Embryonic facial prominence (tissue), 1 donor: Measurements from ENCODE around the gene HEBP1.

ENCODE experiments used
- DNase-seq: peaks from one replicate; pipeline ENCODE4 v3.0.0-alpha.2; 2016; ENCODE audit errors: extremely low spot score

HEBP1 gene

DNA sequence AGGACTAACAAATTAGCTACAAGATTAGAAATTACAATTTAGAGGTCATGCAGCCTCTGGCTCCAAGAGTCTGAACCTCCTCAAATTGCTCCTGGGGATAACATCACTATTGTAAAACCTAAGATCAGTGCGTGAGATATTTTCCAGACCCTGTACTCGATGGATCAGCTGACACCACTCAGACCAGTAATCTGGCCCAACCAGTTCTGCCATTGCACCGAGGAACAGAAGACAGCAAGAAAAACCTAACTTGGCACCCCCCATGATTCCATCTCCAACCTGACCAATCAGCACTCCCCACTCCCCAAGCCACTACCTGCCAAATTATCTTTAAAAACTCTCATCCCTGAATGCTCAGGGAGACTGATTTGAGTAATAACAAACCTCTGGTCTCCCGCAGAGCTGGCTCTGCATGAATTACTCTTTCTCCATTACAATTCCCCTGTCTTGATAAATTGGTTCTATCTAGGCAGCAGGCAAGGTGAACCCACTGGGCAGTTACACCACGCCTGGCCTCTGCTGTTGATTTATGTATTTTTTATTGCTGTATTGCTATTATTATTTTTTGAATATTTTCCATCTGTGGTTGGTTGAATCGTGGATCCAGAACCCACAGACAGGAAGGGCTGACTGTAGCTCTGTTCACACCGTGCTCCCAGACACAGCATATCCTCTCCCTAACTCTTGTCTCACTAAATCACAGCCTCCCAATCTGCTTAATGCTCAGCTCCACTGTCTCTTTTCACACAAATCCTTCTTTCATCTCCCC lies 9.2 kb downstream of the HEBP1 start:
- DNase-seq, result no peak

DNA sequence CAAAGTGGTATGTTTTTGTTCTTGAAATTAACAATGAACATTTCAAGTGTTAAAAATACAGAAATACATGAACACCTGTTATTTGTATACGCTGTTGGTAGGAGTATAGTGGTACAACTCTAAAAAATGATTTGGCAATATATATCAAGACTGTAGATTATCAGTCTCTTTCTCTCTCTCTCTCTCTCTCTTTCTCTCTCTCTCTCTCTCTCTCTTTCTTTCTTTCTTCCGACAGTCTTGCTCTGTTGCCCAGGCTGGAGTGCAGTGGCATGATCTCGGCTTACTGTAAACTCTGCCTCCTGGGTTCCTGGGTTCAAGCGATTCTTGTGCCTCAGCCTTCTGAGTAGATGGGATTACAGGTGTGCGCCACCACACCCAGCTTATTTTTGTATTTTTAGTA lies 12.6 kb downstream of the HEBP1 start:
- DNase-seq, result no peak

DNA sequence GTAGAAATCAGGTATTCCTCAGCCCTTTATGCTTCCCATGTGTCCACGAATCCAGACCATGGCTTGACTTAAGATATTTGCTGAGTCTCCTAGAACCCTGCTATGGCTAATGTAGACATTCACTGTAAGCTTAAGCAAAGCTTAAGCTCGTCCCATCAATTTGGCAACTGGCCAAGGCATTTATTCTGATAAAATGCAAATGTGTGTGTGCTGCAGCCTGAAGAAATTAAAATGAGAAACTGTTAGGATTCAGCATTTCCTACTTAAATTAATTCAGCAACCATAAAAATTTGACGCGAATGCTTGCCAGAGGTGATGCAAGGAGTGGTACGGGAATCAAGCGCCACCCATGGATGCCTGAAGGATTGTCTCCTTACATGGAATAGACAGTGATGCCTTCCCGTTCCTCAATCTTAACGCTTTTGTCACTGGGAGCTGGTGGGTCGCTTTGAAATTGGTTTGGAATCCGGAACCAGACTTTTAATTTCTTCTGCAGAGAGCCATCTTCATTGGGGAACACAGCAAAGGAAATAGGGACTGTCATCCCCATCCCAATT lies 13.2 kb downstream of the HEBP1 start:
- no peak for DNase-seq

DNA sequence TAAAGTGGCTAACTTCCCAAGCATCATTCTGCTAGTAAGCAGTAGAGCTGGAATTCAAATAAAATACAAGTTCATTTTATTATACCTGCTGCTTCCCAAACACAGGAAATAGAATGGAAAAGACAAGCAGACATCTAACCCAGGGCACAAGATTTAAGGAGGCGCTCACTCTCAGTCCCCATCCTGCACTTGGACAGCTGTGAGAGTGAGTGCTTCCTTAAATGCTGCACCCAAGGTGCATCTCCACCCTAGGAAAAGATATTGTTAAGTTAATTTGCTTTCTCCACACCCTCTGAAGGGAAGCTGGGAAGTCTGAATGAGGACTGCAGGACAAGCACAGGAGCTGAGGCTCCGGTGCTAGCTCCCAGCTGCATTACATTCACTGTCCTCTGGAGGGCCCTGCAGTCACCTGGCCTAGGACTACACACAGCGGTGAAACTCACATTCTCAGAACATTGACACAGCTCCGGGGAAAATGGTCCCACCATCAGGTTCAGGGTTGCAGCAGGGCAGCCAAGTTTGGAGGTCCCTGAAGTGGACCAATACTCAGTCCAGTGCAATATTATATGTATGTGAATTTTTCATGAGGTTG lies 14.2 kb downstream of the HEBP1 start:
- no peak for DNase-seq

DNA sequence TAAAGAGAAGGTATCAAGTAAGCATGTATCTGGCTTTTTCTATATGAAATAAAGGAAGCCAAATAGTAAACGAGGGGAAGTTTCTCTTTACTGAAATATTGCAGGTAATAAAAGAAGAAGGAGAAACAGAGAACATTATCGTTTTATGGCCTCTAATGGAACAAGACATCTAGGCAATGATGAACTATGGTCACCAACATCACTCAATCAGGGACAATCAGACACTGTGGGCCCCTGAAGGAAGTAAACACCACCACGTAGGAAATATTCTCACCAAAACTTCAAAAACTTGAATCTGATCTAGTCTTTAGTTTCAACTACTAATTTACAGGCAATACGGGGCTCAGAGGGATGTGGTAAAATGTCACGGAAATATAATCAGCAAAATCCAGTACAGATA lies 15.9 kb downstream of the HEBP1 start:
- DNase-seq, result no peak

DNA sequence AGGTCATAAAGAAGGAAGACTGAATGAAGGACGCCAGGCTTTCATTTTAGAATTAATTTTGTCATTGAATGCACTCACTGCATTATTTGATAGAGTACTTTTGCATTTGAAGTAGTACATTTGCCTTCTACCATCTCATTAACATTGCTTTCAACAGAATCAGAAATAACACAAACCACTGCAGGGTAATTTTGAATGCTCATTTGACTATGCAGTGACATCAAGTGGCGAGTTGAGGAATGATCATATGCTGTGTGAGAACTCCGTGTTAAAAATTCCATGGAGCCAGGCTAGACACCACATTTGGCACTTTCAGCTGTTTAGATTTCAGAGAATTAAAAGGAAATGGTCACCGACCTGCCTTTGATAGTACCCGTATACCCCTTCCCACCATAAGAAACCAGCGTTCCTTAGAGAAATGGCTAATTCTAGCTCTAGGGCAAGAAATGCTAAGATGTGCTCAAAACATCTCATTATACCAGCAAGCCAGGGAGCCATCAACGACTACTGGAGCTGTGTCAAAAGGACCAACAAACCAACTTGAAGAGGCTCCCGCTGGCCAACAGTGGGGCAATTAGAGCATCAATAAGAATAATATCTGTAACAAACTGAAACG lies 16.5 kb downstream of the HEBP1 start:
- no peak for DNase-seq

DNA sequence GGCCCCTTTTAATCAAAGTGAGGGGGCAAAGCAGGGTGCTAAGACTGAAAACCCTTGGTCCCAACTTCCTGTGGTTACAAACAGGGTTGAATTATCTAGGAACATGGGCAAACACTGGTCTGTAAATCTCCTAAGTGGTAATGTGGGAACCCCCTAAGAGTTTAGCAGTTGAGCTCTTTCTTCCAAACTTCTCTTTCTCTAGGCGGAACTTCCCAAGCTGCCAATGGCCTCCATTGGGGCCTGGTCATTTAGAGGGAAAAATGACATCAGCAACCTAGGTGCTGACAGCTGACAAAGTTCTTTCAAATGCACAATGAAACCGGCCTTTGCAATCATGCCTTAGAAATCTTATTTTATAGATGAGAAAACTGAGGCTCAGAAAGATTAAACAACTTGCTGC lies 17.7 kb downstream of the HEBP1 start:
- no peak for DNase-seq

DNA sequence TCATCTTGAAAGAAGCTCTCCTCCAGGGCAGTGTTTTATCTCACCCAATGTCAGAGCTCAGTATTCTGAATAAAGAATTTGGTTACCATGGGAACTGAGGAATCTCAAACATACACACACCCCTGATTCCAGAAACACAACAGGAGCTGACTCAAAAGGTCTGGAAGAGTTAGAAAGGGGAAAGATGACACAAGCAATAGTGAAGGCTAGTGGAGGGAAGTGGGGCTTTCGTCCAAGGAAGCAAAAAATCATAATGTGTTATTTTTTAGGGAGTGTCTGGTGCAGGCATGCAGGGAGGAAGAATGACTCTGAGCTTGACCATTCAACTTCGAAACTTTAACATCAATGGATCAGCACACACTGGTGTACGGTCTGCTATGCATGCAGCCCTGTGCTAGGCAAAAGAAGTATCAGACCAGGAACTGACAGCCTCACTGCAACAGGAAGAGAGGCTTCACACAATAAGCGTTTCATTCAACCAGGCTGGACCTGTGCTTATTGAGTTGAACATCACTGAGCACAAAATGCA lies 20.3 kb downstream of the HEBP1 start:
- DNase-seq, result no peak

DNA sequence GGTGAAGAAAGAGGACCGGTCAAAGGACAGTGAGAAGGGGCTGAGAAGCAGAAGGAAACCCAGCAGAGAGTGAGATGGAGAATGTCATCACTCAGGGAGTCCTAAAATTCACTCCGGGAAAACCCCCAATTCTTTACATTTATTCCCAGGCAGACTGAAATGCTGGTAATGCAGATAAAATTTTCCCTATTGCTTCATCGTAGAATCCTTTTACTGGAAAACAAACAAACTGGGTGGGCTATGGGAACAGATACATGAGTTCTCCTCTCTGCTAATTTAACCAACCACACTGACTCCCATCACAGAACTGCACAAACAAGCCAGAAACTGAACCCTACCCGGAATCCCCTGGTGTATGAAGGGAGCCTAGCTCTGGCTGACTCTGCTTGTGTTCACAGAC lies 20.9 kb downstream of the HEBP1 start:
- no peak for DNase-seq

DNA sequence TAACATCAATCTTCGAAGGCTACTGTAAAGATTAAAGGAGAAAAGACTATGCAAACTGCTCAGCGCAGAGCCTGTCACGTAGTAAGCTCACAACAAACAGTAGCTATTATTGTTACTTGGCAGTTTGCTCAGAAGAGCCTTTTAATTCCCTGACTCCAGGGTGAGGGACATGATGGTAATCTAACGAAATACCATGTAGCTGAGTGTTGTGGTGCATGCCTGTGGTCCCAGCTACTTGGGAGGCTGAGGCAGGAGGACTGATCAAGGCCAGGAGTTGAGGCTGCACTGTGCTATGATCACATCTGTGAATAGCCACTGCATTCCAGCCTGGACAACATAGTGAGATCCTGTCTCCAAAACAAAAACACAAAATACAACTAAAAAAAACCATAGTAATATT lies 22.8 kb downstream of the HEBP1 start:
- DNase-seq, result no peak

DNA sequence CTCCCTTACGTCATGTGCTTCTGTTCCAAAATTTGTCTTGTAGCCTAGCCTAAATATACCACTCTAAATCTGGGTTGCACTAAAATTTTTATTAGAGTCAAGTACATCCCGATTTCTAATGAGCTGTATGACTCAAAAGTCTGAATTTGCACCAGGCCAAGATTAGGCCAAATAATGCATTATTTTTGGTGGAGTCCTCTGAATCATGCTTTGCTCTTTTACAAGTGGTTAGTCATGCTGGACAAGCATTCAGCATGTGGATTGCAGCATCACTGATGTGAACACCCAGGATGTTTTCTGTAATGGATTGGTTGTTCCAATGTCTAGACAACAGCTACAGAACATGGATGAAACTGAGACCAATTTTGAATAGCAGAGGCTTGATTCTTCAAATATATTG lies 23.7 kb downstream of the HEBP1 start:
- DNase-seq, result no peak

DNA sequence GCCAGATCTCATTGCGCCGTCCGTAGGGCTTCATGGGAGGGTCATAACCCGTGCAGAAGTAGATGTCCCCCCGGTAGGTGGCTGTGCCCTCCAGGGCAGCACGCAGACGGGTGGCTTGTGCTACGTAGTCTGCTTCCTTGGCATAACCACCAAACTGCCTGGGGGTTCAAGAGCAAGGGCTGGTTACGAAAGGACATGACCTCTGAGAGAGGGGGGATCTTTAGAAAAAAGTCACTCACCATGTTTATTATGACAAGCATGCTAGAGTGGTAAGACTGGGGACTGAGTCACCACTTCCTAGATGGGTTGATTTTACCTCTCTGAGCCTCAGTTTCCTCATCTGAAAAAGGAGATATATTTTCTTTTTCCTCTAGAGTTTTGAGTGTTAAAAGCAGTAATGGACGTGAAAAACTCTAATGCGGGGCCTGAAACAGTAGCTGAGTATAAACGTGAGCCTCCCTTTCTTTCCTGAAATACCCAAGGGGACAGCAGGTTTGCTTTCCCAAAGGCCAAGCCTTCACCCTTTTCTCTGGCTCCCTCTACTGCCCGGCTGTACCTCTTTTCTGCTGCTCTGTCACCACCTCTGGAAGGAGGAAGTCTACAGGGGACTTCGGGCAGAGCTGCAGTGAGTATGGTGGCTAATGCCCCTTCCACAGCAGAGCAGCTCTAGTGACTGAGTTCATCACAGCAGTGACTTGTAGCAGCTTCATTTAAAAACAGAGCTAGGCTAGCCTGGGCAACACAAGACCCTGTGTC lies 24.6 kb downstream of the HEBP1 start:
- DNase-seq, result no peak

DNA sequence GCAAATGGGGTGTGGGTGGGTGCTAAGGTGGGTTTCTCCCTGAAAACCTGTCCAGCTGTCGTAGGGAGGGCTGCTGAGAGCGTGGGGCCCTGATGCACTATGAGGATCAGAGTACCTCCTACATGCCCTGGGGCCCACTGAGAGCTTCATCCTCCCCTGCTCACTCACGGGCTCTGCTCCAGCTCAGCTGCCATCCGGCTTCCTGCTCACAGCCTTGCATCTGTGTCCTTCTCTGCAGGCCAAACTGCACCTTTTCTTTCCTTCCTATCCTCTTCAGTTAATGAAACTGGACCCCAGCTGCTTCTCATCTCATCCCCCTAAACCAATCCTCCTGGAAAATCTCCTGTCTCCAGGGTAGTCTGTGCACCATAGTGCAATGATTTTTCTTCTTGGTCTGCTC lies 25.9 kb downstream of the HEBP1 start:
- DNase-seq, result no peak

DNA sequence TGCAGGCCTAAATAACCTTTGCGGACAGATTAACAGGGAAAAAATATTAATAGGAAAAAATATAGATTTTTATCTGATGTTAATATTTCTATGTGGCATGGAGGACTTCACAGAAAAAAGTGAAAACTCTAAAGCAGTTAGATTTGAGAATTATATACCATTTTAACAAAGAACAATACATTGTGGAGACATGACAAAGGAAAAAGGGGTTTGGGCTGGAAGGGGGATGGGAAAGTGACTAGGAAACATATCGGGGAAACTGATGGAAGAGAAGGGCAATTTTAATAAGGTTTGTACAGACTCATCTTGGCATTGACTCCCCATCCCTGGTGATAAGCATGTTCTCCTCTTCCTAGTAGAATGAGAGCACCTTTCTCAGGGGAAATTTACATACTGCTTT lies 27.0 kb downstream of the HEBP1 start:
- DNase-seq, result no peak

DNA sequence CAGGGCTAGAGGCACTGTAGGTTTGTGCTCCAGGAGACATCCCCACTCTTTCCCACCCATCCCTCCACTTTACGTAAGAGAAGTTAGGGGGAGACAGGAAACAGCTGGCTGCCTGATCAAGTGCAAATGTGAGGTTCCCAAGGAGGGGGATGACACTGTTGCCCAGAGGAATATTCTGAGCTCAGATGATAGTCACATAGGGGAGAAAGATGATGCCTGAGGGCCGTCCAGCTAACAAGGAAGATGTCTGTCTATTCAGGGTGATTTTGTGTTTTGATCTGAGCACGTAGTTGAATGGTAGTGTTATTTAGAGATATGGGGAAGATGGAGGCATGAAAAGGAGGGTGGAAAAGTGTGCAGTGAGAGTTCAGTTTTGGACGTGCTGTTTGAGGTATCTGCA lies 34.2 kb downstream of the HEBP1 start:
- no peak for DNase-seq

DNA sequence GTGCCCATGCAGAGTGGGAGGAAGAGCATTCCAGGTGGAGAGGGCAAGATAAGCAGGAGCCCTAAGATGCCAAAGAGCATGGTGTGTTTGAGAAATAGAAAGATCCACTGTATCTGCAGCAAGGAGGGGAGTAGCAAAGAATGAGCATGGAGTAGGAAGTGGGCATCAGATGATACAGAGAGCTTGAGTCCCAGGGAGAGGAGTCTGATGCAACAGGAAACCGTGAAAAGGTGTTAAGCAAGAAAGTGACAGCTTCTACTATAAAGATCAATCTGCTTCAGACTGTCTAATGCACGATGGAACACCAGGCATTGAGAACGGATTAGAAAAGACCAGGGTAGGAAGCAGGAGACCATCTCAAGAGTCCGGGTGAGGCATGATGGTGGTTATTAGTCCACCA lies 35.8 kb downstream of the HEBP1 start:
- DNase-seq, result no peak

DNA sequence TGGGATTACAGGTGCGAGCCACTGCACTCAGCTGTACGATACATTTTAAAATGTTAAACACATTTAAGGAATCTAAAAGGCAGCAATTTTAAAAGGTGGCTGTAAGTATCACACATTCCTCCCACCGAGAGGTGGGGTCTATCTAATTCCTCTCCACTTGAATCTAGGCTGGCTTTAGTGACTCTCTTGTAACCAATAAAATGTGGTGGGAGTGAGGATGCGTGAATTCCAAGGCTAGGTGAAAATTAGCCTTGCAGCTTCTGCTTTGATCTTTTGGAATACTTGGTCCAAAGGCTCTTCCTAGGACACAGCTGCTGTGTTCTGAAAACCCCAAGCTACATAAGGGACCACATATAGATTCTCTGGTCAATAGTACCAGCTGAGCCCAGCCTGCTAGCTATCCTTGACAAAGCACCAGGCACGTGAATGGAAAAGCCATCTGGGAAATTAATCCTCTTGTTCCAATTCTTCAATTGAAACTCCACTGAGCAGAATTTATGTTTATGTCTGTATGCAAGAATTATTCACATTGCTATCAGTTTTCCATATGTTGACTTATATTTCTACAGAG lies 39.3 kb downstream of the HEBP1 start:
- no peak for DNase-seq

DNA sequence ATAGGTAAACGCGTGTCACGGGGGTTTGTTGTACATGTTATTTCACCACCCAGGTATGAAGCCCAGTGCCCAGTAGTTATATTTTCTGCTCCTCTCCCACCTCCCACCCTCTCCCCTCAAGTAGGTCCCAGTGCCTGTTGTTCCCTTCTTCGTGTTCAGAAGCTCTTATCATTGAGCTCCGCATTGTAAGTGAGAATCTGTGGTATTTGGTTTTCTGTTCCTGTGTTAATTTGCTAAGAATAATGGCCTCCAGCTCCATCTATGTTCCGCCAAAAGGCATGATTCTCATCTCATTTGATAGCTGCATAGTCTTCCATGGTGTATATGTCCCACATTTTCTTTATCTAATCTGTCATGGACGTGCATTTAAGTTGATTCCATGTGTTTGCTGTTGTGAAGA lies 41.2 kb downstream of the HEBP1 start:
- no peak for DNase-seq

DNA sequence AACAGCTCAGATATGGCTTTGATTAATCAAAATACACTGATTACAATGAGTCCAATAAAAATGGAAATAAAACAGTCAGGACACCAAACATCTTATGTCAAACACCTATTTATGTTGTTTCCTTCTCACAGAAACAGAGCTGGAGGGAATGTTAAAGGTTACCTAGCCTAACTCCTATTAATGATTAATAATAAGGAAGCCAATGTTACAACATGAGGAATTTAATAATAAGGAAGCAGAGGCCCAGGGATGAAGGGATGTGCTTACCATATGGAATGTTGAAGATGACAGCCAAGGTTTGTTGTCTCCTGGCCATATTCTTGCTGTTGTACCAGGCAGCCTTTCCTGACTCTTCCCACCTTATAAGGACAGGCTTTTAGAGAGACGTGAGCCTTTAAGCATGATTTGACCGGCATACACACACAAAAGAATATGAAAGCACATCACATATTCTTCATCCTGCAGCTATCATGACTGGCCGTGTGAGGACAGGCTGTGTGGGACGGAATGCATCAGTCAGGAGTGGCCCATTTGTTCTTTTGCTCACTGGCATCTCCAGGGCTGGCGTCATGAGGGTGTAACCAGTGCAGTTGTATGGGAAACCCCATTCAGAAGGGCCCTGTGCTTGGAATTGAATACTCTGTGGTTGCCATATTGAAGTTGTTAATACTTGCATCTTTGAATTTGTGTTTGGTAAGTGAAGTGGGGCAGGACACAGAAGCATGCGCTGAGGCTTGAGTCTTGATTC lies 45.0 kb downstream of the HEBP1 start:
- DNase-seq, result no peak

DNA sequence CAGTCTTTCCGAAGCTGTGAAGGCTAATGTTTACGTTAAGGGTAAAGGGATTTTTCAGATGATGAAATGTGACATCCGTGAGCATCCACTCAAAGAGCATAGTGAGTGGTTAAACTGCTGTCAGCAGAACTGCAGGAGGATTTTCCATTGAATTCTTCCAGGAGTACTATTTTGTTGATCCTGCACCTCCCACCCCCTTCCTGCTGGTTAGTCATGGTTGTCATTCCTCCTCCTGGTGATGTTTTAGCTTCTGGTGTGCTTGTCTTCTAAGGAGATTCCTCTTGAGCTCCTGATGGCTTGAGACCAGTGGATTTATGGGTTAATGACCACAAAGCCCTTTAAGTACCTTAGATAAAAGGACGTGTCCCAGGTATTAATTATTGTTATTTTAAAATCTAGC lies 45.7 kb downstream of the HEBP1 start:
- DNase-seq, result no peak

DNA sequence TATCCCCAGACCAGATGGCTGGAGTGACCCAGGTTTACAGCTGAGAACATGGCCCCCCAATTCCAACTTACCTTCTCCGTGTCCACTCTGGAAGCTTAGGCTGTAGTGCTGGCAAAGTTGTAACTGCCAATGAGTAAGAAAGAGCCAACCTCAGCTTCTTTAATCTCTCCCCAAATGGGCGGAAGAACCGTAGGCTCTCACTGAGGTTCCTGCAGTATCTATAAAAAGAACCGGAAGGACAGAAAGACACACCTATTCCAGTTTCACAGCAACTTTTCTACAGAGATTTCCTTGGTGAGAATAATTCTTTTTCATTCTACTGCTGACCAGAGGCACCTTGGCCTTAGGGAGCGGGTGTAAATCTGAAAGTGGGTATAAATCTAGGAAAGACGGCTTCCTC lies 48.0 kb downstream of the HEBP1 start, which contains the start of gene GPRC5D:
Gene GPRC5D (minus strand): TSS at position 135 of the 400 bp plus-strand sequence. CDS start 1,786 bp downstream, outside the sequence.
- no peak for DNase-seq
